Endodermal cell (in vitro differentiated cells): ENCODE measurements around the gene TBCD. TPM values are rescaled to one million over a fixed set of nuclear protein-coding genes. Genes with fewer than 3 reads are reported as not detected.

Experiments
- DNase-seq: peaks from one replicate; pipeline ENCODE4 v3.0.0-alpha.2; 2017
- H3K27ac ChIP-seq: 2 replicates; pipeline ENCODE4 v1.5.1; 2013; ENCODE audit warnings: mild to moderate bottlenecking, low read depth, low read length, moderate library complexity
- H3K27me3 ChIP-seq: 2 replicates; pipeline ENCODE4 v1.6.1; 2013; ENCODE audit warnings: mild to moderate bottlenecking, low read length, moderate library complexity; ENCODE audit not compliant: insufficient read depth, control insufficient read depth, poor library complexity, severe bottlenecking
- H3K36me3 ChIP-seq: 2 replicates; pipeline ENCODE4 v1.7.0; 2013; ENCODE audit warnings: mild to moderate bottlenecking, low read length, moderate library complexity; ENCODE audit not compliant: control insufficient read depth, insufficient read depth
- H3K4me1 ChIP-seq: one replicate; pipeline ENCODE4 v1.7.0; 2013; ENCODE audit warnings: low read length; ENCODE audit not compliant: control insufficient read depth, insufficient read depth
- H3K4me3 ChIP-seq: 2 replicates; pipeline ENCODE4 v1.5.1; 2013; ENCODE audit warnings: mild to moderate bottlenecking, low read length, moderate library complexity
- H3K9ac ChIP-seq: 2 replicates; pipeline ENCODE4 v1.6.1; 2013; ENCODE audit warnings: mild to moderate bottlenecking, low read length, moderate library complexity; ENCODE audit not compliant: poor library complexity, severe bottlenecking; ENCODE audit errors: extremely low read depth
- H3K9me3 ChIP-seq: 2 replicates; pipeline ENCODE4 v1.6.1; 2013; ENCODE audit warnings: mild to moderate bottlenecking, low read length, moderate library complexity; ENCODE audit not compliant: control insufficient read depth
- H3K27ac Mint-ChIP-seq: 2 replicates; pipeline ENCODE4 v1.8.0; 2020; ENCODE audit warnings: mixed read lengths
- H3K27me3 Mint-ChIP-seq: 2 replicates; pipeline ENCODE4 v1.8.0; 2021; ENCODE audit warnings: mild to moderate bottlenecking, mixed read lengths; ENCODE audit not compliant: insufficient read depth
- H3K36me3 Mint-ChIP-seq: 2 replicates; pipeline ENCODE4 v1.8.0; 2020; ENCODE audit warnings: low read depth, mixed read lengths
- H3K4me1 Mint-ChIP-seq: 2 replicates; pipeline ENCODE4 v1.8.0; 2020; ENCODE audit warnings: mixed read lengths
- H3K4me3 Mint-ChIP-seq: 2 replicates; pipeline ENCODE4 v1.8.0; 2020; ENCODE audit warnings: mild to moderate bottlenecking, moderate library complexity, mixed read lengths
- H3K9me3 Mint-ChIP-seq: 2 replicates; pipeline ENCODE4 v1.8.0; 2020; ENCODE audit warnings: mild to moderate bottlenecking, mixed read lengths
- WGBS, 2 experiments: methylation state at CpG; one replicate each; pipeline versions ENCODE4 v1.1.5 to v1.1.7; 2013; ENCODE audit warnings: missing lambda C conversion rate in 2 of 2, mixed read lengths in 1 of 2; ENCODE audit not compliant: insufficient coverage in 1 of 2, insufficient read length in 1 of 2; 5-methylcytosine and 5-hydroxymethylcytosine counted together
- long read RNA-seq, 4 experiments: library from polyadenylated mRNA in 2 of 4; library from RNA in 1 of 4; library from capped mRNA in 1 of 4; stranded (forward) in 3 of 4; unstranded in 1 of 4; transcript quantifications; one replicate each; pipeline ENCODE4 v2.0.0, GENCODE V29; 2020 to 2021; ENCODE audit warnings: inconsistent platforms in 1 of 4
- polyA plus RNA-seq, 2 experiments: library from polyadenylated mRNA; stranded (reverse); fragments of 50-300 nt; gene quantifications; one replicate each; pipeline ENCODE4 v1.2.3, GENCODE V29; 2013
- total RNA-seq, 2 donors: library from RNA; stranded (reverse); fragmentation: NEBNext Ultra II Directional in 1 of 2; extraction: Animal tissue kit (Norgen Biotek cat#: 25700) in 1 of 2; gene quantifications; 2 replicates in 1 of 2; 3 replicates in 1 of 2; pipeline ENCODE4 v1.2.1, GENCODE V29; 2021
- TF ChIP-seq, protein P1 (sequence below): fragments of 200-600 bp; sonication (generic); conservative IDR thresholded peaks from 2 replicates; pipeline ENCODE4 v1.5.0; 2021; ENCODE audit warnings: antibody characterized with exemption, mild to moderate bottlenecking

TBCD gene
- total RNA-seq, result 100 to 1,000 TPM; 107 TPM
- 107 TPM for polyA plus RNA-seq (2013, experiment 1 of 2)
- 106 TPM for polyA plus RNA-seq (2013, experiment 2 of 2)
- long read RNA-seq, experiment 1, full-length matches to known transcripts, result 3 of 37 reads
- long read RNA-seq, experiment 1, partial matches to known transcripts, result 19 of 37 reads
- long read RNA-seq, experiment 1, other reads (novel, unspliced or antisense), result 15 of 37 reads
- long read RNA-seq, experiment 2, full-length matches to known transcripts, result 8 of 50 reads
- long read RNA-seq, experiment 2, partial matches to known transcripts, result 19 of 50 reads
- long read RNA-seq, experiment 2, other reads (novel, unspliced or antisense), result 23 of 50 reads
- long read RNA-seq, experiment 3, full-length matches to known transcripts, result 6 of 32 reads
- long read RNA-seq, experiment 3, partial matches to known transcripts, result 11 of 32 reads
- long read RNA-seq, experiment 3, other reads (novel, unspliced or antisense), result 15 of 32 reads
- long read RNA-seq, experiment 4, partial matches to known transcripts, result 2 of 3 reads
- long read RNA-seq, experiment 4, other reads (novel, unspliced or antisense), result 1 of 3 reads

DNA sequence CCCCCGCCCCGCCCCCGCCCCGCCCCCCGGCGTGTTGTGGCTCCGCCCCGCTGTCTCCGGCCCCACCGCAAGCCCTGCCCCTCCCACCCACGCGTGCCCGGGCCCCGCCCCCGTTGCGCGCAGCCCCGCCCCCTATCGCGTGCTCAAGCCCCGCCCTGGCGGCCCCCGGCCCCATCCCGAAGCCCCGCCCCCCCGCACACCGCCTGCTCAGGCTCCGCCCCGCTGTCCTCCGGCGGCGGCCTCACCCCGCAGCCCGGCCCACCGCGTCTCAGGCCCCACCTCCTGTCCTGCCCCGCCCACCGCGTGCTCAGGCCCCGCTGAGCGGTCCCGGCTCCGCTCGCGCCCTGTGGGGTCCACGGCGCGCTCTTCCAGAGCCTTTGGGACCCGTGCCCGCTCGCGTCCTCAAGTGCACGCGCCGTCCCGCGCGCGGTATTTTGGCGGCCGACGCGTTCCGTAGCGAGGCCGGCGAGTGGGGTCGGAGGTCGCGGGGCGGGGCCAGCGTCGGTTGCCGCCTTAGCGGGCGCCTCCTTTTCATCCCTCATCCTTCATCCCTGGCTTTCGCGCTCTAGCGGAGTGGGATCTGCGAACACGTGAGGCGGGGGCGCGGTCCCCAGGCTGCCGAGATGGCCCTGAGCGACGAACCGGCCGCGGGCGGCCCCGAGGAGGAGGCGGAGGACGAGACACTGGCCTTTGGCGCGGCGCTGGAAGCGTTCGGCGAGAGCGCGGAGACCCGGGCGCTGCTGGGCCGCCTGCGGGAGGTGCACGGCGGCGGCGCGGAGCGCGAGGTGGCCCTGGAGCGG lies at the start of gene TBCD:
Gene TBCD (plus strand): TSS at position 495 of the 800 bp plus-strand sequence. CDS start 129 bp downstream, at position 624.
- peaks cover 20% of the 10 kb centered on the region for H3K27me3 Mint-ChIP-seq
- Histone ChIP-seq H3K4me1 (peaks cover 5% of the 10 kb centered on the region), H3K9ac (peak within 1 kb of the TSS; percentile 62), H3K4me3 (peak within 1 kb of the TSS; percentile 91), H3K36me3 (peaks cover 9% of the 10 kb centered on the region), H3K27me3 (no peaks in the 10 kb centered on the region), H3K27ac (peak within 1 kb of the TSS; percentile 60), H3K9me3 (no peaks in the 10 kb centered on the region)
- peak within 1 kb of the TSS; percentile 58 for H3K27ac Mint-ChIP-seq
- H3K4me3 Mint-ChIP-seq, result peak within 1 kb of the TSS; percentile 79
- WGBS, 2 experiments, result 0% methylated on average over 9 to 99 of the region's 114 CpGs
- DNase-seq, result peak; percentile 97
- peaks cover 26% of the 10 kb centered on the region for H3K4me1 Mint-ChIP-seq
- TF ChIP-seq, protein P1, sequence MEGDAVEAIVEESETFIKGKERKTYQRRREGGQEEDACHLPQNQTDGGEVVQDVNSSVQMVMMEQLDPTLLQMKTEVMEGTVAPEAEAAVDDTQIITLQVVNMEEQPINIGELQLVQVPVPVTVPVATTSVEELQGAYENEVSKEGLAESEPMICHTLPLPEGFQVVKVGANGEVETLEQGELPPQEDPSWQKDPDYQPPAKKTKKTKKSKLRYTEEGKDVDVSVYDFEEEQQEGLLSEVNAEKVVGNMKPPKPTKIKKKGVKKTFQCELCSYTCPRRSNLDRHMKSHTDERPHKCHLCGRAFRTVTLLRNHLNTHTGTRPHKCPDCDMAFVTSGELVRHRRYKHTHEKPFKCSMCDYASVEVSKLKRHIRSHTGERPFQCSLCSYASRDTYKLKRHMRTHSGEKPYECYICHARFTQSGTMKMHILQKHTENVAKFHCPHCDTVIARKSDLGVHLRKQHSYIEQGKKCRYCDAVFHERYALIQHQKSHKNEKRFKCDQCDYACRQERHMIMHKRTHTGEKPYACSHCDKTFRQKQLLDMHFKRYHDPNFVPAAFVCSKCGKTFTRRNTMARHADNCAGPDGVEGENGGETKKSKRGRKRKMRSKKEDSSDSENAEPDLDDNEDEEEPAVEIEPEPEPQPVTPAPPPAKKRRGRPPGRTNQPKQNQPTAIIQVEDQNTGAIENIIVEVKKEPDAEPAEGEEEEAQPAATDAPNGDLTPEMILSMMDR, result no peak
- H3K9me3 Mint-ChIP-seq, result peaks cover 8% of the 10 kb centered on the region
- H3K36me3 Mint-ChIP-seq, result peaks cover 24% of the 10 kb centered on the region

DNA sequence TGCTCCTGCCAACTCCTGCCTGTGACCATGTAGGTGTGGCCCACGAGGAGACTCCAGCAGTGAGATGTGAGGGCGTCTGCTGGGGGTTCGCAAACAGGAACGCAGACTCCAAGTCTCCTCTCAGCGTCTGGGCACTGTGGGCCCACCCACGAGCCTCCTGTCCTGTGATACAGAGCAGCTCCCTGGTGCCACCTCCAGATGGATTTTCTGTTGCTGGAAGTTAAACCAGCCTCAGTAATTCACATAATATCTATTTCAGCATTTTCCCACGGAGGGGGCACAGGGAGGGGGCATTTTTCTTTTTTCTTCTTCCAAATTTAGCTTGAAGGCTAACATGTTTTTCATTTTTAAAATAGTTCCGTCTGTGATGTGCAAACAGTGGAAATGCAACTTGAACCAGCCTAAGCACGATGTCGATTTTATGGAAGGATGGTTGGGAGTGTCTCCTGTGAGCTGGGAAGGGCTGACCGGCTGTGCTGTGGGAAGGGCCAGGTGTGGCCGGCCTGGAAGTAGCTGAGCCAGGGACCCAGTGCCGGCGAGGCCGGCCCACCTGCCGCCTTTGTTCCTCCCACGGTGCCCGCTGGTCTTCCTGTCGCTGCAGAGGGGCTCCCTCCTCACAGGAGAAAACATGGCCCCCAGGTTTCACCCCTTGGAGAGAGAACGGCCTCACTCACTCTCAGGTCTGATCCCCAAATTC lies 49.5 kb upstream of the TBCD start:
- no peaks in the 10 kb centered on the region for H3K9me3 Mint-ChIP-seq
- H3K27me3 Mint-ChIP-seq, result peaks cover 25% of the 10 kb centered on the region
- 80 to 87% methylated on average over 12 to 20 of the region's 20 CpGs for WGBS, 2 experiments
- DNase-seq, result no peak
- Histone ChIP-seq H3K4me1 (no peaks in the 10 kb centered on the region), H3K27me3 (peaks cover 29% of the 10 kb centered on the region), H3K9me3 (no peaks in the 10 kb centered on the region), H3K27ac (no peak overlapping the region), H3K4me3 (no peak overlapping the region), H3K9ac (no peak overlapping the region), H3K36me3 (no peaks in the 10 kb centered on the region)
- TF ChIP-seq, protein P1, result no peak
- no peak overlapping the region for H3K27ac Mint-ChIP-seq
- no peaks in the 10 kb centered on the region for H3K4me1 Mint-ChIP-seq
- no peaks in the 10 kb centered on the region for H3K36me3 Mint-ChIP-seq
- H3K4me3 Mint-ChIP-seq, result no peak overlapping the region
